K562 (cell line): Measurements from ENCODE around the gene DTD1. TPM values are rescaled to one million over a fixed set of nuclear protein-coding genes. Genes with fewer than 3 reads are reported as not detected.

Experiments
- CREB3L1 ChIP-seq: fragments of 450-650 bp; IDR thresholded peaks from 2 replicates; pipeline ENCODE4 v1.6.1; 2014; ENCODE audit warnings: low read depth, mild to moderate bottlenecking, moderate library complexity, borderline replicate concordance
- EHMT2 ChIP-seq: fragments of 450-650 bp; IDR thresholded peaks from 2 replicates; pipeline ENCODE4 v1.6.1; 2018; ENCODE audit warnings: antibody characterized with exemption
- ERF ChIP-seq: fragments of 450-650 bp; formaldehyde crosslinking; IDR thresholded peaks from 2 replicates; pipeline ENCODE4 v1.4.0; 2020; ENCODE audit warnings: mild to moderate bottlenecking, mixed read lengths
- ESRRB ChIP-seq: fragments of 250-450 bp; sonication (Bioruptor Pico); IDR thresholded peaks from 2 replicates; pipeline ENCODE4 v1.5.0; 2020; ENCODE audit warnings: mild to moderate bottlenecking, moderate library complexity, borderline replicate concordance
- FOSL1 ChIP-seq: fragments of 200-800 bp; sonication (Bioruptor generic); conservative IDR thresholded peaks from 2 replicates; pipeline ENCODE4 v1.6.1; 2016; ENCODE audit warnings: missing genetic modification characterization, missing compliant biosample characterization
- HOMEZ ChIP-seq: fragments of 250-450 bp; sonication (Bioruptor Pico); IDR thresholded peaks from 2 replicates; pipeline ENCODE4 v1.4.0; 2020; ENCODE audit warnings: mild to moderate bottlenecking, moderate library complexity
- NBN ChIP-seq: fragments of 450-650 bp; IDR thresholded peaks from 2 replicates; pipeline ENCODE4 v1.6.1; 2016; ENCODE audit warnings: low read depth, mild to moderate bottlenecking
- NFYB ChIP-seq: IDR thresholded peaks from 2 replicates; pipeline ENCODE4 v1.6.1; 2011; ENCODE audit warnings: mild to moderate bottlenecking, moderate library complexity; ENCODE audit not compliant: insufficient read length; ENCODE audit errors: extremely low read depth
- PKNOX1 ChIP-seq: fragments of 450-650 bp; IDR thresholded peaks from 2 replicates; pipeline ENCODE4 v1.6.1; 2016
- SIN3A ChIP-seq, 2 experiments: fragments of 150-350 bp in 1 of 2; IDR thresholded peaks; 2 replicates each; pipeline ENCODE4 v1.6.1; 2011 to 2016; ENCODE audit warnings: borderline replicate concordance in 2 of 2, low read depth in 2 of 2, low read length in 2 of 2, mild to moderate bottlenecking in 2 of 2, moderate library complexity in 2 of 2; ENCODE audit not compliant: control insufficient read depth in 1 of 2
- SMAD2 ChIP-seq: fragments of 150-350 bp; IDR thresholded peaks from 2 replicates; pipeline ENCODE4 v1.6.1; 2014; ENCODE audit warnings: low read depth, mild to moderate bottlenecking, low read length
- SRF ChIP-seq, 2 experiments: fragments of 250-450, 450-650 bp in 1 of 2; sonication (Bioruptor Pico) in 1 of 2; sonication (generic) in 1 of 2; formaldehyde crosslinking; IDR thresholded peaks; 2 replicates each; pipeline versions ENCODE4 v1.5.0 to v1.5.1; 2020 to 2022; ENCODE audit warnings: mild to moderate bottlenecking in 1 of 2, missing genetic modification reagents in 1 of 2
- U2AF2 ChIP-seq: fragments of 200-400 bp; formaldehyde crosslinking; optimal IDR thresholded peaks from 2 replicates; pipeline ENCODE3; 2017; ENCODE audit warnings: low read depth, mild to moderate bottlenecking, low read length
- USF1 ChIP-seq: sonication (generic); formaldehyde crosslinking; IDR thresholded peaks from 2 replicates; pipeline ENCODE4 v1.9.0; 2022; ENCODE audit warnings: mild to moderate bottlenecking, missing genetic modification reagents
- ZHX1 ChIP-seq: fragments of 150-350 bp; conservative IDR thresholded peaks from 2 replicates; pipeline ENCODE4 v1.6.1; 2014; ENCODE audit warnings: low read length
- ZNF384 ChIP-seq: IDR thresholded peaks from 2 replicates; pipeline ENCODE4 v1.6.1; 2012; ENCODE audit warnings: low read depth, low read length, improper control_type of control experiment
- ZNF668 ChIP-seq: fragments of 250-450 bp; sonication (Bioruptor Pico); IDR thresholded peaks from 2 replicates; pipeline ENCODE4 v1.8.0; 2022; ENCODE audit warnings: mild to moderate bottlenecking, inconsistent platforms
- polyA plus RNA-seq, 8 experiments: library from polyadenylated mRNA; depleted of rRNA in 4 of 8; stranded (reverse) in 5 of 8; unstranded in 3 of 8; fragments of >200 nt; fragmentation: Nextera tagmentation in 2 of 8; fragmentation: Illumina TruSeq in 1 of 8; extraction: Ambion mirVana in 2 of 8; extraction: Trizol in 1 of 8; gene quantifications; 2 replicates each; pipeline versions ENCODE4 v1.2.1 to v1.2.3, GENCODE V29; 2011 to 2014; ENCODE audit warnings: inconsistent platforms in 1 of 8, missing spikeins in 1 of 8
- total RNA-seq, 7 experiments: library from RNA; depleted of rRNA in 6 of 7; stranded (reverse); fragments of >200 nt in 6 of 7; fragmentation: Illumina TruSeq in 2 of 7; extraction: Trizol in 2 of 7; gene quantifications; 2 replicates each; pipeline versions ENCODE4 v1.2.1 to v1.2.3, GENCODE V29; 2011 to 2021; ENCODE audit warnings: low replicate concordance in 1 of 7

DTD1 gene
- total and polyA plus RNA-seq, 9 of the 15 experiments (the other 6 are each of a cell fraction or from before 2014, with no cell fraction given), result 5.7 to 28.6 (median 26.8) TPM

- TF ChIP-seq ZHX1, result no peak
- no peak for TF ChIP-seq ERF (CRISPR knock-in tag)
- no peak for TF ChIP-seq NBN
- no peak for TF ChIP-seq CREB3L1
- no peak for TF ChIP-seq ZNF668 (CRISPR knock-in tag)
- TF ChIP-seq U2AF2, result no peak
- TF ChIP-seq SMAD2, result no peak
- 0 out of 4 replicates have a peak, but pooled peaks have one; percentile 25 to 30 for TF ChIP-seq SIN3A (IDR thresholded peaks at IDR 0.05; ENCODE audit: borderline replicate concordance in 2 of 2, control insufficient read depth in 1 of 2, low read depth in 2 of 2, low read length in 2 of 2)
- TF ChIP-seq NFYB, result no peak
- no peak for TF ChIP-seq EHMT2
- no peak for TF ChIP-seq USF1 (CRISPR knock-in tag)
- no peak; the same call in 1 of the 2 replicates for TF ChIP-seq FOSL1 (tag)
- no peak for TF ChIP-seq SRF (CRISPR knock-in tag; IDR thresholded peaks at IDR 0.05)
- no peak for TF ChIP-seq HOMEZ (CRISPR knock-in tag)
- TF ChIP-seq ESRRB (CRISPR knock-in tag), result no peak
- no peak for TF ChIP-seq ZNF384
- peak; percentile 81 for TF ChIP-seq PKNOX1
These were observed at the start of gene DTD1 (continued) for GRCh38 chr20:18587665-18588573.
